B cell (primary cell): Measurements from ENCODE around the gene TIGD6. TPM values are rescaled to one million over a fixed set of nuclear protein-coding genes. Genes with fewer than 3 reads are reported as not detected.

Source experiments
- polyA plus RNA-seq: library from polyadenylated mRNA; depleted of rRNA; stranded (reverse); fragments of >200 nt; gene quantifications from 2 replicates; pipeline ENCODE4 v1.2.3, GENCODE V29; 2012
- total RNA-seq, 2 donors: library from RNA; stranded (reverse); fragments of 120-200 nt in 1 of 2; gene quantifications; 1 replicate in 1 of 2; 2 replicates in 1 of 2; pipeline versions ENCODE4 v1.2.3 to v1.2.4, GENCODE V29; 2013 to 2022

Gene TIGD6
- total and polyA plus RNA-seq, 2 donors (not counting 1 experiment from before 2014, with no cell fraction given), result 2.1 to 5.4 TPM

Other genes starting within 250 kb of the TIGD6 start
- gene PDE6A, start 55.9 kb downstream of the TIGD6 start, total RNA-seq, result not detected in 2 replicates
- gene PDE6A, start 55.9 kb downstream of the TIGD6 start, polyA plus RNA-seq, result not detected in 2 replicates
- 13.2 and 13.5 TPM in 2 replicates for gene SLC26A2, start 39.9 kb downstream of the TIGD6 start, total RNA-seq
- gene SLC26A2, start 39.9 kb downstream of the TIGD6 start, polyA plus RNA-seq, result 2.1 and 2.6 TPM in 2 replicates
- 35.7 and 40.7 TPM in 2 replicates for gene HMGXB3, start 85 bp upstream of the TIGD6 start, total RNA-seq
- 28.5 and 41.4 TPM in 2 replicates for gene HMGXB3, start 85 bp upstream of the TIGD6 start, polyA plus RNA-seq
- gene CSF1R, start 85.9 kb upstream of the TIGD6 start, total RNA-seq, result 1.5 and 1.6 TPM in 2 replicates
- gene CSF1R, start 85.9 kb upstream of the TIGD6 start, polyA plus RNA-seq, result 1.9 and 2.5 TPM in 2 replicates
- gene PDGFRB, start 155.2 kb upstream of the TIGD6 start, total RNA-seq, result 3.4 and 3.6 TPM in 2 replicates
- gene PDGFRB, start 155.2 kb upstream of the TIGD6 start, polyA plus RNA-seq, result 0.42 and 0.72 TPM in 2 replicates
- not detected in 2 replicates for gene CDX1, start 166.1 kb upstream of the TIGD6 start, total RNA-seq
- not detected in 2 replicates for gene CDX1, start 166.1 kb upstream of the TIGD6 start, polyA plus RNA-seq
- gene SLC6A7, start 189.4 kb upstream of the TIGD6 start, total RNA-seq, result not detected in 2 replicates
- not detected in 2 replicates for gene SLC6A7, start 189.4 kb upstream of the TIGD6 start, polyA plus RNA-seq